ENCODE measurements around the gene CCPG1. TPM values are rescaled to one million over a fixed set of nuclear protein-coding genes. Genes with fewer than 3 reads are reported as not detected.
A peak's percentile ranks its signal among the peaks of the same experiment; 100 is the strongest.

The CCPG1 gene
- total and polyA plus RNA-seq, 10 of the 15 experiments (the other 5 are each of a cell fraction or from before 2014, with no cell fraction given) = 5.1 to 15.8 (median 10.0) TPM

- H3K4me1 ChIP-seq (ENCODE audit: control insufficient read depth, insufficient read depth, low read length) = no peaks in the 10 kb centered on the region
- FAIRE-seq (no peak), DNase-seq (ENCODE audit: low read depth, low spot score) (no peak), ATAC-seq (no peak)
- H3K9me3 ChIP-seq (replicated peaks; ENCODE audit: control insufficient read depth, insufficient read depth, low read length) = no peaks in the 10 kb centered on the region
- RAD21 ChIA-PET (ENCODE audit: unreplicated experiment) = interaction anchor here (1.8 to 2.3 kb wide), 3 partner anchors 88 to 119 kb away, joined by 8 to 24 read pairs (median 15); partner anchors contain the start of genes CCPG1 and PIERCE2
- H4K20me1 ChIP-seq (ENCODE audit: control insufficient read depth, insufficient read depth) = no peaks in the 10 kb centered on the region
- H3K4me2 ChIP-seq (ENCODE audit: control insufficient read depth, insufficient read depth) = peak overlapping the region; percentile 92
- CTCF ChIA-PET = interaction anchor here (0.6 to 1.8 kb wide), 6 partner anchors 88 to 141 kb away, joined by 3 to 9 read pairs (median 3); partner anchors contain the start of genes CCPG1, PIERCE2 and RSL24D1
- SMC1A ChIA-PET (ENCODE audit: uncharacterized antibody, unreplicated experiment) = interaction anchor here (0.6 to 2.5 kb wide), 6 partner anchors 32 to 119 kb away, joined by 3 to 9 read pairs (median 4); no protein-coding TSS in a partner anchor
- peak overlapping the region; percentile 100 for H3K27ac ChIP-seq (ENCODE audit: control insufficient read depth, insufficient read depth)
- peak overlapping the region; percentile 100 for H3K9ac ChIP-seq (ENCODE audit: control insufficient read depth, insufficient read depth, low read length)
- BruUV-seq (replicated peaks) = no TSS peak
- TF ChIP-seq RUNX3 (IDR thresholded peaks at IDR 0.05; ENCODE audit: low read length) = peak; percentile 8; the same call in 1 of the 2 replicates
- TF ChIP-seq ATF7 (IDR thresholded peaks at IDR 0.05; ENCODE audit: low read depth) = no peak
- TF ChIP-seq, protein P1, sequence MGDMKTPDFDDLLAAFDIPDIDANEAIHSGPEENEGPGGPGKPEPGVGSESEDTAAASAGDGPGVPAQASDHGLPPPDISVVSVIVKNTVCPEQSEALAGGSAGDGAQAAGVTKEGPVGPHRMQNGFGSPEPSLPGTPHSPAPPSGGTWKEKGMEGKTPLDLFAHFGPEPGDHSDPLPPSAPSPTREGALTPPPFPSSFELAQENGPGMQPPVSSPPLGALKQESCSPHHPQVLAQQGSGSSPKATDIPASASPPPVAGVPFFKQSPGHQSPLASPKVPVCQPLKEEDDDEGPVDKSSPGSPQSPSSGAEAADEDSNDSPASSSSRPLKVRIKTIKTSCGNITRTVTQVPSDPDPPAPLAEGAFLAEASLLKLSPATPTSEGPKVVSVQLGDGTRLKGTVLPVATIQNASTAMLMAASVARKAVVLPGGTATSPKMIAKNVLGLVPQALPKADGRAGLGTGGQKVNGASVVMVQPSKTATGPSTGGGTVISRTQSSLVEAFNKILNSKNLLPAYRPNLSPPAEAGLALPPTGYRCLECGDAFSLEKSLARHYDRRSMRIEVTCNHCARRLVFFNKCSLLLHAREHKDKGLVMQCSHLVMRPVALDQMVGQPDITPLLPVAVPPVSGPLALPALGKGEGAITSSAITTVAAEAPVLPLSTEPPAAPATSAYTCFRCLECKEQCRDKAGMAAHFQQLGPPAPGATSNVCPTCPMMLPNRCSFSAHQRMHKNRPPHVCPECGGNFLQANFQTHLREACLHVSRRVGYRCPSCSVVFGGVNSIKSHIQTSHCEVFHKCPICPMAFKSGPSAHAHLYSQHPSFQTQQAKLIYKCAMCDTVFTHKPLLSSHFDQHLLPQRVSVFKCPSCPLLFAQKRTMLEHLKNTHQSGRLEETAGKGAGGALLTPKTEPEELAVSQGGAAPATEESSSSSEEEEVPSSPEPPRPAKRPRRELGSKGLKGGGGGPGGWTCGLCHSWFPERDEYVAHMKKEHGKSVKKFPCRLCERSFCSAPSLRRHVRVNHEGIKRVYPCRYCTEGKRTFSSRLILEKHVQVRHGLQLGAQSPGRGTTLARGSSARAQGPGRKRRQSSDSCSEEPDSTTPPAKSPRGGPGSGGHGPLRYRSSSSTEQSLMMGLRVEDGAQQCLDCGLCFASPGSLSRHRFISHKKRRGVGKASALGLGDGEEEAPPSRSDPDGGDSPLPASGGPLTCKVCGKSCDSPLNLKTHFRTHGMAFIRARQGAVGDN (IDR thresholded peaks at IDR 0.05) = 0 out of 2 replicates have a peak, but pooled peaks have one; percentile 2
- in situ Hi-C loops (cut with MboI) = no loop called here
- H3K4me3 ChIP-seq = peak overlapping the region; percentile 80
- POLR2A ChIA-PET = no interaction called here
- intact Hi-C loops (cut with micrococcal nuclease; ENCODE audit: unreplicated experiment) = no loop called here
- H2AFZ ChIP-seq (ENCODE audit: control insufficient read depth, low read depth, low read length) = peak overlapping the region; percentile 15; the same call in 1 of the 2 replicates
- WGBS (ENCODE audit: insufficient coverage, insufficient replicate concordance, low lambda C conversion rate, missing lambda C conversion rate) = 32% methylated on average over 2 of the region's 2 CpGs
- H3K27me3 ChIP-seq (replicated peaks in 1 of 2; ENCODE audit: control insufficient read depth in 2 of 2, insufficient read depth in 2 of 2, low read length in 1 of 2) = no peaks in the 10 kb centered on the region
- H3K79me2 ChIP-seq (ENCODE audit: control insufficient read depth, insufficient read depth, low read length) = peaks cover 33% of the 10 kb centered on the region
- H3K36me3 ChIP-seq (ENCODE audit: control insufficient read depth in 2 of 2, insufficient read depth in 2 of 2, low read length in 1 of 2) = no peaks in the 10 kb centered on the region; a peak in 1 of 4 replicates
Observed at GRCh38 chr15:55320238-55320550, 88.0 kb downstream of the CCPG1 start.

All from GM12878 (cell line).